Measurements from ENCODE around the gene SLC45A2.

Gene SLC45A2

DNA sequence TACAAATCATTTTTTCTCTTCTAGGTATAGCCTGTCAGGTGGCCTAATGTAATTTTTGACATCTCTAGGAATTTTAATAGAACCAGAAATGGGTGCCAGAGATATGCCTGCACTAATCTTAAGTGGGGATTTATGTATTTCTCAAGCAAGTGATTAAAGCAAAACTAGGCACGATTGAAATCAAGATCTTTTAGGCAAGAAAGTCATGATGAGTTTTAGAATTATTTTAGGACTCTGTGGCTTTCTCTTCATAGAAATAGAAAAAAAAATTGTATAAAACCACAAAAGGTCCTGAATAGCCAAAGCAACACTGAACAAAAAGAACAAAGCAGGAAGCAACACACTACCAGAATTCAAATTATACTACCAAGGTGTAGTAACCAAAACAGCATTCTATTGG, 24.3 kb upstream of the SLC45A2 start:
- H3K4me3 ChIP-seq (ENCODE audit: low read depth, low read length), result peak overlapping the region; percentile 58
- TF ChIP-seq, protein P1, sequence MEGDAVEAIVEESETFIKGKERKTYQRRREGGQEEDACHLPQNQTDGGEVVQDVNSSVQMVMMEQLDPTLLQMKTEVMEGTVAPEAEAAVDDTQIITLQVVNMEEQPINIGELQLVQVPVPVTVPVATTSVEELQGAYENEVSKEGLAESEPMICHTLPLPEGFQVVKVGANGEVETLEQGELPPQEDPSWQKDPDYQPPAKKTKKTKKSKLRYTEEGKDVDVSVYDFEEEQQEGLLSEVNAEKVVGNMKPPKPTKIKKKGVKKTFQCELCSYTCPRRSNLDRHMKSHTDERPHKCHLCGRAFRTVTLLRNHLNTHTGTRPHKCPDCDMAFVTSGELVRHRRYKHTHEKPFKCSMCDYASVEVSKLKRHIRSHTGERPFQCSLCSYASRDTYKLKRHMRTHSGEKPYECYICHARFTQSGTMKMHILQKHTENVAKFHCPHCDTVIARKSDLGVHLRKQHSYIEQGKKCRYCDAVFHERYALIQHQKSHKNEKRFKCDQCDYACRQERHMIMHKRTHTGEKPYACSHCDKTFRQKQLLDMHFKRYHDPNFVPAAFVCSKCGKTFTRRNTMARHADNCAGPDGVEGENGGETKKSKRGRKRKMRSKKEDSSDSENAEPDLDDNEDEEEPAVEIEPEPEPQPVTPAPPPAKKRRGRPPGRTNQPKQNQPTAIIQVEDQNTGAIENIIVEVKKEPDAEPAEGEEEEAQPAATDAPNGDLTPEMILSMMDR (IDR thresholded peaks at IDR 0.05; ENCODE audit: low read depth, low read length), result no peak
- DNase-seq (ENCODE audit: low read depth, low spot score), result no peak
- in situ Hi-C loops (cut with HindIII; ENCODE audit: low sequenced_read_pairs), result no loop called here

DNA sequence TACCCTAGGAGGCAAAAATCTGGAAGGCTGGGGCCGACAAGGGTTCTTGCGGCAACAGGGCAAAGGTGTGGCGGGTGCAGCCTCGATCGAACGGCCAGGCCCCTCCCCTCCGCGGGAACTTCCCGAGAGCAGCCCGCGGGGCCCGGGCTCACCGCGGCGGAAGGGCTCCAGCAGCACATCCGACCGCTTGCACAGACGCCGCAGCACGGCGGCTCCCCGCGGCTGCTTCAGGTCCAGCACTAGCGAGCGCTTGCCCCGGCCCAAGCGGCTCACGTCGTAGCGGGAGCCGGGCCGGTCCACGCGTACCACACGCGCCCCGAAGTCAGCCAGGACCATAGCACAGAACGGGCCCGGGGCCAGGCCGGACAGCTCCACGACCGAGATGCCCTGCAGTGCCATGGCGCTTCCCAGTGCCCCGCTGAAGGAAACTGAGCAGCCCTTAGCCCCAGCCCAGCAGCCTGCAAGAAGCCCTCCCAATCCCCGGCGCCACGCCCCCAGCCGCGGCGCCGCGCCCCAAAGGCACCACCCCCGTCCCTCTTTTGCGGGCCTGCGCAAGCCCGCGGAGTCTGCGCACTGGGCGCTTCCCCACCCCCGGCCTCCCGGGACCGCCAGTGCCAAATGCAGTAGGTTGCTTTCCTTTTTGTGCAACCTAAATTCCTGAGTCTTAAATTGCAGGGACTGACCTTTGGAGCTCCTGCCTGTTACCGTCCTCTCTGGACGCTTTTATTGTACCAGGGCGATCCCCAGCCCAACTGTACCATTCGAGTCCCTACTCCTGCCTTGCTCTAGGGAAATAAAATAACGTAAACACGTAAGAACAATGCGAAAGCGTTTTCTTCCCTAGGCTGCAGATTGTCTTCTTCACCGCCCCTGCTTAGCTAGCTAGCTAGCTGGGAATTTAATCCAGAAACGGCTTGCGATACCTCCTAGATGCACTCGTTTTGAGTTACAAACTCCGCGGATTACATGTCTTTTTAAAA, 23.4 kb upstream of the SLC45A2 start, which contains the start of gene AMACR:
TSS of gene AMACR (minus strand) at position 430 of the 980 bp plus-strand sequence. CDS start at position 399, 31 bp downstream.
- in situ Hi-C loops (cut with HindIII; ENCODE audit: low sequenced_read_pairs), result no loop called here
- TF ChIP-seq, protein P1 (IDR thresholded peaks at IDR 0.05; ENCODE audit: low read depth, low read length), result peak; percentile 12
- peak within 1 kb of the TSS; percentile 58 for H3K4me3 ChIP-seq (ENCODE audit: low read depth, low read length)
- DNase-seq (ENCODE audit: low read depth, low spot score), result peak; percentile 99

DNA sequence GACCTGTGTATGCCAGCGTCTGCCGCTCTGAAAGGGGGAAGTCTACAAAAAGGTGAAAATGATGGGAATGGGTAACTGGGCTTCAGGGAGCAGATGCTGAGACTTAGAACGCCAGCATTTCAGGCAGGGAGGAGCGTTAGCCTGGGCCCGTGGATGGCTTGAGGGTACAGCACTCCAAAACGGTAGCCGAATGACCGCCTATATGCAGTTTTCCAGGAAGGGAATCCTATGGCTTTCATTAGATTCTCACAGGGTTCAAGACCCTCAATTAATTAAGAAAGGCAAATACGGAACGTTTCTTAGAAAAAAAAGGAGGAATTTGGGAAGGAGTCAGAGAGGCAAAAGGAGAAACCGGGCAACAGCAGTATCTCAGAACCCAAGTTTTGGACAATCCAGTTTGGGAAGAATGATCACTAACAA, 22.7 kb upstream of the SLC45A2 start:
- TF ChIP-seq, protein P1 (IDR thresholded peaks at IDR 0.05; ENCODE audit: low read depth, low read length), result no peak
- in situ Hi-C loops (cut with HindIII; ENCODE audit: low sequenced_read_pairs), result no loop called here
- DNase-seq (ENCODE audit: low read depth, low spot score), result peak; percentile 40
- H3K4me3 ChIP-seq (ENCODE audit: low read depth, low read length), result peak overlapping the region; percentile 58

DNA sequence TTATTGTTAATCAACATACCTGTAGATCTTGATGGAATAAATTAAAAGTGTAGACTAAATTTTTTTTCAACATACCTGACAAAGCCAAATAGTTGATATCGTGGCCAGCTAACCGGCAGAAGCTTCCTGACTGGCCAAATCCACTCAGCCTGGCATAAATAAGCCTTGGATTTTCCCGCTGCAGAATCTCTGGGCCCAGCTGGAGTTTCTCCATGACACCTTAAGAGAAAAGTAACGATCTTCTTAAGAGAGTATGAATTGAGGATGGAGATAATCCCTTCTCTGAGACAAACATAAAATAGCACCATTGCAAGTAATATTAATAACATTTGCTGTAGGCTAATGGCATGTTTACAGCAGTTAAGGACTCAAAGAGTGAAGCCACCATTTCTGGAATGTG, 21.2 kb upstream of the SLC45A2 start:
- DNase-seq (ENCODE audit: low read depth, low spot score), result no peak
- TF ChIP-seq, protein P1 (IDR thresholded peaks at IDR 0.05; ENCODE audit: low read depth, low read length), result no peak
- in situ Hi-C loops (cut with HindIII; ENCODE audit: low sequenced_read_pairs), result no loop called here
- H3K4me3 ChIP-seq (ENCODE audit: low read depth, low read length), result no peak overlapping the region

DNA sequence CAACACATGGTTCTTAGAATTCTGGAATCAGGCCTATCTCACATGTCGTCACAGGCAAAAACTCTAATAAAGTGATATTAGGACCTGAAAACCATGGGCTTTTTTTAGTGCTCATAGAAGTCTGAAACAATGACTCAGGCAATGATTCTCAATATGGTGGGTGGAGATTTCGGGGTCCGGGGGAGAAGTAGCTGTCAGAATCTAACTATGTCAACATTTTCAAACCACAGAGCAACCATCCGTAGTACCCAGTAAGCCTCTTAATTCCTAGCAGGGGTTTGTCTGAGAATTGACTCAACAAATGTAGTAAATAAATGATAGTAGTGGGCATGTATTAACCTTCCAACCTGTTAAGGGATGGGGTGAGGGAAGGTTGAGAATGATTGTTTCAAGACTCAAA, 20.7 kb upstream of the SLC45A2 start:
- TF ChIP-seq, protein P1 (IDR thresholded peaks at IDR 0.05; ENCODE audit: low read depth, low read length), result no peak
- no peak for DNase-seq (ENCODE audit: low read depth, low spot score)
- H3K4me3 ChIP-seq (ENCODE audit: low read depth, low read length), result no peak overlapping the region
- in situ Hi-C loops (cut with HindIII; ENCODE audit: low sequenced_read_pairs), result no loop called here

DNA sequence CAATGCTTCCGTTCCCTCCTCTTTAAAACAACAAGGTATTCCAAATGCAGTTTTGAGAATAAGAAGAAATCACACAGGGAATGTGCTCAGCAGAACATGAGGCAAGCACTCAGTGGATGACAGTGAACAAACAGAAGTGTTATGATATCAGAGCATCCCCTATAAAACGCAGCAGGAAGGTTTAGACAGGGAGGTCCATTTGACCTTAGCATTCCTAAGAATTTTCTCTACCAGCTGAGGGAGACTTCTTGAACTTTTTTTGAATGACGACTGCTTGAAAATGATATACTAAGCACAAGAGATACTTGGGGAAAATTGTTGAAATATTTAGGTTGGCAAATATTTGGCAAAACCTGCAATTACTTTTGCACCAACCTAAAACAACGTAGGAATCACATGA, 19.4 kb upstream of the SLC45A2 start:
- in situ Hi-C loops (cut with HindIII; ENCODE audit: low sequenced_read_pairs), result no loop called here

More for the DNA sequence above, 19.4 kb upstream of the SLC45A2 start:
- TF ChIP-seq, protein P1 (IDR thresholded peaks at IDR 0.05; ENCODE audit: low read depth, low read length), result no peak
- no peak for DNase-seq (ENCODE audit: low read depth, low spot score)
- H3K4me3 ChIP-seq (ENCODE audit: low read depth, low read length), result no peak overlapping the region
